DND-41 (cell line): Measurements from ENCODE around the gene GP1BA.

Experiments used
- ATAC-seq: fragments of 200-7000 bp; cut with Tn5 transposase; 3 replicates; pipeline ENCODE4 v1.9.1; 2021; ENCODE audit warnings: low read depth; ENCODE audit not compliant: insufficient read depth
- DNase-seq: peaks from one replicate; pipeline ENCODE4 v3.0.0-alpha.2; 2020
- H2AFZ ChIP-seq: 2 replicates; pipeline ENCODE4 v1.6.0; 2012; ENCODE audit warnings: low read depth, low read length
- H3K27ac ChIP-seq: 2 replicates; pipeline ENCODE4 v1.5.1; 2012; ENCODE audit warnings: low read length, inconsistent platforms
- H3K27me3 ChIP-seq: fragments of 200-600 bp; sonication (generic); 2 replicates; pipeline ENCODE4 v1.6.0; 2012; ENCODE audit warnings: low read length, mild to moderate bottlenecking, inconsistent platforms; ENCODE audit not compliant: insufficient read depth, poor library complexity
- H3K36me3 ChIP-seq: 2 replicates; pipeline ENCODE4 v1.5.1; 2012; ENCODE audit warnings: low read length, inconsistent platforms; ENCODE audit not compliant: insufficient read depth
- H3K4me1 ChIP-seq: 2 replicates; pipeline ENCODE4 v1.5.1; 2012; ENCODE audit warnings: mild to moderate bottlenecking, low read length; ENCODE audit not compliant: insufficient read depth
- H3K4me2 ChIP-seq: 2 replicates; pipeline ENCODE4 v1.6.0; 2012; ENCODE audit warnings: mild to moderate bottlenecking, moderate library complexity, low read length, inconsistent platforms; ENCODE audit not compliant: insufficient read depth
- H3K4me3 ChIP-seq, 2 experiments: fragments of 200-600 bp in 1 of 2; shearing (Covaris generic) in 1 of 2; 2 replicates each; pipeline ENCODE4 v1.5.1; 2012 to 2016; ENCODE audit warnings: inconsistent platforms in 2 of 2, low read length in 2 of 2, mild to moderate bottlenecking in 2 of 2, low read depth in 1 of 2, moderate library complexity in 1 of 2
- H3K79me2 ChIP-seq: 2 replicates; pipeline ENCODE4 v1.6.0; 2012; ENCODE audit warnings: low read length, inconsistent platforms; ENCODE audit not compliant: insufficient read depth
- H3K9ac ChIP-seq: 2 replicates; pipeline ENCODE4 v1.6.0; 2012; ENCODE audit warnings: low read depth, mild to moderate bottlenecking, inconsistent platforms, low read length, moderate library complexity
- H3K9me3 ChIP-seq: 2 replicates; pipeline ENCODE4 v1.5.1; 2012; ENCODE audit warnings: low read length, moderate library complexity, mild to moderate bottlenecking, inconsistent platforms; ENCODE audit not compliant: insufficient read depth, severe bottlenecking
- H4K20me1 ChIP-seq: 2 replicates; pipeline ENCODE4 v1.6.0; 2012; ENCODE audit warnings: low read length; ENCODE audit not compliant: insufficient read depth
- CTCF ChIP-seq: IDR thresholded peaks from 2 replicates; pipeline ENCODE4 v1.5.1; 2012; ENCODE audit warnings: borderline replicate concordance, low read length, moderate library complexity, mild to moderate bottlenecking; ENCODE audit not compliant: poor library complexity, severe bottlenecking; ENCODE audit errors: extremely low read depth
- EZH2 ChIP-seq: IDR thresholded peaks from 3 replicates; pipeline ENCODE4 v1.6.1; 2012; ENCODE audit warnings: borderline replicate concordance, low read depth, mild to moderate bottlenecking, moderate library complexity, low read length, inconsistent platforms; ENCODE audit not compliant: severe bottlenecking

The GP1BA gene

GRCh38 chr17:4891411-4892410, 40.4 kb upstream of the GP1BA start:
- H3K4me3 ChIP-seq, result no peak overlapping the region
- DNase-seq, result no peak
- H3K4me1 ChIP-seq, result no peaks in the 10 kb centered on the region
- no peak for ATAC-seq
- TF ChIP-seq CTCF (no peak), EZH2 (no peak)
- no peak overlapping the region for H3K4me2 ChIP-seq
- no peak overlapping the region for H3K27ac ChIP-seq
- H3K36me3 ChIP-seq, result peaks cover 88% of the 10 kb centered on the region
- H3K9me3 ChIP-seq, result no peaks in the 10 kb centered on the region
- H3K27me3 ChIP-seq, result no peaks in the 10 kb centered on the region
- H3K9ac ChIP-seq, result no peak overlapping the region
- no peaks in the 10 kb centered on the region for H3K79me2 ChIP-seq
- H4K20me1 ChIP-seq, result peaks cover 8% of the 10 kb centered on the region; the same call in 1 of the 2 replicates
- H2AFZ ChIP-seq, result no peak overlapping the region

- no peaks in the 10 kb centered on the region for H3K79me2 ChIP-seq
- H3K9ac ChIP-seq, result no peak overlapping the region
- H3K27me3 ChIP-seq, result no peaks in the 10 kb centered on the region
- H3K27ac ChIP-seq, result no peak overlapping the region
- H2AFZ ChIP-seq, result no peak overlapping the region
- H3K4me3 ChIP-seq, result no peak overlapping the region
- H3K4me1 ChIP-seq, result no peaks in the 10 kb centered on the region
- DNase-seq (no peak), ATAC-seq (no peak)
- no peak for TF ChIP-seq CTCF
- TF ChIP-seq EZH2, result no peak
- H3K36me3 ChIP-seq, result peaks cover 85% of the 10 kb centered on the region
- peaks cover 11% of the 10 kb centered on the region; the same call in 1 of the 2 replicates for H4K20me1 ChIP-seq
- H3K4me2 ChIP-seq, result no peak overlapping the region
- no peaks in the 10 kb centered on the region for H3K9me3 ChIP-seq
These were observed 39.4 kb upstream of the GP1BA start for GRCh38 chr17:4892499-4893221.

- H3K4me3 ChIP-seq, result no peak overlapping the region
- H3K4me2 ChIP-seq, result no peak overlapping the region
- H3K27ac ChIP-seq, result no peak overlapping the region
- H3K36me3 ChIP-seq, result peaks cover 80% of the 10 kb centered on the region
- TF ChIP-seq EZH2 (no peak), CTCF (no peak)
- no peak overlapping the region for H3K9ac ChIP-seq
- no peaks in the 10 kb centered on the region for H3K79me2 ChIP-seq
- H4K20me1 ChIP-seq, result peaks cover 11% of the 10 kb centered on the region; the same call in 1 of the 2 replicates
- H3K4me1 ChIP-seq, result no peaks in the 10 kb centered on the region
- H3K27me3 ChIP-seq, result no peaks in the 10 kb centered on the region
- H3K9me3 ChIP-seq, result no peaks in the 10 kb centered on the region
- DNase-seq (no peak), ATAC-seq (no peak)
- no peak overlapping the region for H2AFZ ChIP-seq
These were observed 38.8 kb upstream of the GP1BA start for GRCh38 chr17:4893272-4893671.
